ENCODE data around the gene PCNX2.

The PCNX2 gene

GRCh38 chr1:233295237-233295974 is at the start of gene PCNX2:
TSS of gene PCNX2 (minus strand) at chr1:233295725. CDS start at chr1:233295478, 247 bp downstream.
- peak; percentile 69 for DNase-seq (ENCODE audit: low spot score)

- DNase-seq (ENCODE audit: low spot score) = no peak
These were observed 47.7 kb upstream of the PCNX2 start for GRCh38 chr1:233343262-233343661.

- DNase-seq (ENCODE audit: low spot score) = no peak
These were observed 46.6 kb upstream of the PCNX2 start for GRCh38 chr1:233342086-233342485.

- no peak for DNase-seq (ENCODE audit: low spot score)
These were observed 45.5 kb upstream of the PCNX2 start for GRCh38 chr1:233340966-233341516.

- DNase-seq (ENCODE audit: low spot score) = no peak
These were observed 44.6 kb upstream of the PCNX2 start for GRCh38 chr1:233340031-233340555.

GRCh38 chr1:233338102-233338501 is 42.6 kb upstream of the PCNX2 start:
- DNase-seq (ENCODE audit: low spot score) = no peak

GRCh38 chr1:233337505-233337904 is 42.0 kb upstream of the PCNX2 start:
- no peak for DNase-seq (ENCODE audit: low spot score)

- DNase-seq (ENCODE audit: low spot score) = no peak
These were observed 41.3 kb upstream of the PCNX2 start for GRCh38 chr1:233336554-233337456.

GRCh38 chr1:233334092-233334491 is 38.6 kb upstream of the PCNX2 start:
- no peak for DNase-seq (ENCODE audit: low spot score)

- no peak for DNase-seq (ENCODE audit: low spot score)
These were observed 37.6 kb upstream of the PCNX2 start for GRCh38 chr1:233333086-233333485.

- DNase-seq (ENCODE audit: low spot score) = no peak
These were observed 36.4 kb upstream of the PCNX2 start for GRCh38 chr1:233331676-233332519.

- no peak for DNase-seq (ENCODE audit: low spot score)
These were observed 32.8 kb upstream of the PCNX2 start for GRCh38 chr1:233328142-233328921.

- DNase-seq (ENCODE audit: low spot score) = no peak
These were observed 32.2 kb upstream of the PCNX2 start, which contains the start of gene MAP3K21 for GRCh38 chr1:233327651-233328141. TSS of gene MAP3K21 (plus strand) at chr1:233327724. CDS start at chr1:233328029, 305 bp downstream.

- peak; percentile 71 for DNase-seq (ENCODE audit: low spot score)
These were observed 31.5 kb upstream of the PCNX2 start for GRCh38 chr1:233326811-233327650.

GRCh38 chr1:233326319-233326718 is 30.8 kb upstream of the PCNX2 start:
- no peak for DNase-seq (ENCODE audit: low spot score)

GRCh38 chr1:233323718-233324117 is 28.2 kb upstream of the PCNX2 start:
- no peak for DNase-seq (ENCODE audit: low spot score)

GRCh38 chr1:233320023-233320422 is 24.5 kb upstream of the PCNX2 start:
- no peak for DNase-seq (ENCODE audit: low spot score)

- DNase-seq (ENCODE audit: low spot score) = no peak
These were observed 23.7 kb upstream of the PCNX2 start for GRCh38 chr1:233319272-233319671.

GRCh38 chr1:233316473-233316872 is 20.9 kb upstream of the PCNX2 start:
- DNase-seq (ENCODE audit: low spot score) = no peak

Data from putamen (tissue), 1 donor.